GM21576 (cell line): ENCODE data around the gene HOXC9.

Source experiments
- ATAC-seq: cut with Tn5 transposase; IDR thresholded peaks from one replicate; pipeline ENCODE4 v1.9.1; 2021; ENCODE audit warnings: mild to moderate bottlenecking, moderate library complexity; ENCODE audit not compliant: unreplicated experiment

Gene HOXC9

GRCh38 chr12:54000116-54001114, at the start of gene HOXC9:
Gene HOXC9, plus strand, starts transcription at chr12:54000161. Its CDS starts 28 bp downstream, at chr12:54000189.
- no peak for ATAC-seq

- no peak for ATAC-seq
These were observed 49.6 kb upstream of the HOXC9 start for GRCh38 chr12:53950437-53950773.

- ATAC-seq = no peak
These were observed 49.0 kb upstream of the HOXC9 start for GRCh38 chr12:53950789-53951576.

GRCh38 chr12:53951577-53952334, 48.2 kb upstream of the HOXC9 start:
- ATAC-seq = no peak

- no peak for ATAC-seq
These were observed 47.6 kb upstream of the HOXC9 start for GRCh38 chr12:53952335-53952694.

GRCh38 chr12:53952871-53953734, 46.9 kb upstream of the HOXC9 start:
- ATAC-seq = no peak

- no peak for ATAC-seq
These were observed 45.9 kb upstream of the HOXC9 start for GRCh38 chr12:53953831-53954693.

- no peak for ATAC-seq
These were observed 45.3 kb upstream of the HOXC9 start, which contains the start of gene HOXC12 for GRCh38 chr12:53954694-53955035. Gene HOXC12, plus strand, starts transcription at chr12:53954903. Its CDS starts 27 bp downstream, at chr12:53954930.

- no peak for ATAC-seq
These were observed 44.8 kb upstream of the HOXC9 start for GRCh38 chr12:53955036-53955775.

- ATAC-seq = no peak
These were observed 44.1 kb upstream of the HOXC9 start for GRCh38 chr12:53955776-53956250.

- ATAC-seq = no peak
These were observed 43.6 kb upstream of the HOXC9 start for GRCh38 chr12:53956251-53956887.

GRCh38 chr12:53956914-53957536, 42.9 kb upstream of the HOXC9 start:
- no peak for ATAC-seq

- ATAC-seq = no peak
These were observed 41.8 kb upstream of the HOXC9 start for GRCh38 chr12:53958128-53958527.

GRCh38 chr12:53959314-53959713, 40.6 kb upstream of the HOXC9 start:
- ATAC-seq = no peak

- ATAC-seq = no peak
These were observed 39.6 kb upstream of the HOXC9 start for GRCh38 chr12:53960187-53961024.

GRCh38 chr12:53961025-53961761, 38.8 kb upstream of the HOXC9 start:
- ATAC-seq = no peak
